HEK293T (cell line): ENCODE results near the gene ACOXL.

Experiments used
- ARNT ChIP-seq: fragments of 450-650 bp; IDR thresholded peaks from 2 replicates; pipeline ENCODE4 v1.6.1; 2017; ENCODE audit warnings: mild to moderate bottlenecking
- BHLHE40 ChIP-seq: fragments of 450-650 bp; IDR thresholded peaks from 2 replicates; pipeline ENCODE4 v1.6.1; 2016; ENCODE audit warnings: mild to moderate bottlenecking, moderate library complexity, borderline replicate concordance
- CTBP1 ChIP-seq: fragments of 450-650 bp; IDR thresholded peaks from 2 replicates; pipeline ENCODE4 v1.6.1; 2016; ENCODE audit warnings: borderline replicate concordance
- ELF4 ChIP-seq: fragments of 450-650 bp; IDR thresholded peaks from 2 replicates; pipeline ENCODE4 v1.6.1; 2017; ENCODE audit warnings: antibody characterized with exemption
- FOXA1 ChIP-seq: fragments of 450-650 bp; IDR thresholded peaks from 2 replicates; pipeline ENCODE4 v1.6.1; 2016; ENCODE audit warnings: mild to moderate bottlenecking
- FOXK2 ChIP-seq: fragments of 450-650 bp; IDR thresholded peaks from 2 replicates; pipeline ENCODE4 v1.6.1; 2016; ENCODE audit warnings: mild to moderate bottlenecking
- FOXM1 ChIP-seq: fragments of 450-650 bp; IDR thresholded peaks from 2 replicates; pipeline ENCODE4 v1.6.1; 2017; ENCODE audit warnings: mild to moderate bottlenecking, borderline replicate concordance
- L3MBTL2 ChIP-seq: fragments of 450-650 bp; conservative IDR thresholded peaks from 2 replicates; pipeline ENCODE4 v1.6.1; 2016; ENCODE audit warnings: mild to moderate bottlenecking
- LEF1 ChIP-seq: fragments of 450-650 bp; IDR thresholded peaks from 2 replicates; pipeline ENCODE4 v1.6.1; 2017; ENCODE audit warnings: mild to moderate bottlenecking, borderline replicate concordance
- SP1 ChIP-seq: fragments of 450-650 bp; IDR thresholded peaks from 2 replicates; pipeline ENCODE4 v1.6.1; 2017
- ZNF384 ChIP-seq: fragments of 450-650 bp; IDR thresholded peaks from 2 replicates; pipeline ENCODE4 v1.6.1; 2016
- TF ChIP-seq, protein P1 (sequence below): fragments of 450-650 bp; IDR thresholded peaks from 2 replicates; pipeline ENCODE4 v1.6.1; 2016

GRCh38 chr2:110858993-110859701, 126.8 kb downstream of the ACOXL start:
- no peak for TF ChIP-seq FOXA1
- no peak for TF ChIP-seq ARNT
- no peak for TF ChIP-seq SP1
- no peak for TF ChIP-seq FOXK2
- TF ChIP-seq LEF1, result no peak
- TF ChIP-seq CTBP1, result no peak
- no peak for TF ChIP-seq ZNF384
- TF ChIP-seq BHLHE40, result no peak
- no peak for TF ChIP-seq ELF4
- no peak for TF ChIP-seq L3MBTL2
- no peak for TF ChIP-seq FOXM1
- TF ChIP-seq, protein P1, sequence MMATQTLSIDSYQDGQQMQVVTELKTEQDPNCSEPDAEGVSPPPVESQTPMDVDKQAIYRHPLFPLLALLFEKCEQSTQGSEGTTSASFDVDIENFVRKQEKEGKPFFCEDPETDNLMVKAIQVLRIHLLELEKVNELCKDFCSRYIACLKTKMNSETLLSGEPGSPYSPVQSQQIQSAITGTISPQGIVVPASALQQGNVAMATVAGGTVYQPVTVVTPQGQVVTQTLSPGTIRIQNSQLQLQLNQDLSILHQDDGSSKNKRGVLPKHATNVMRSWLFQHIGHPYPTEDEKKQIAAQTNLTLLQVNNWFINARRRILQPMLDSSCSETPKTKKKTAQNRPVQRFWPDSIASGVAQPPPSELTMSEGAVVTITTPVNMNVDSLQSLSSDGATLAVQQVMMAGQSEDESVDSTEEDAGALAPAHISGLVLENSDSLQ, result no peak
